A673 (cell line): ENCODE data around the gene MAPK8IP3.

ENCODE experiments used
- CTCF ChIP-seq: fragments of 300-800, 200-600 bp; sonication (generic); conservative IDR thresholded peaks from 2 replicates; pipeline ENCODE4 v1.5.1; 2017; ENCODE audit warnings: low read depth, mild to moderate bottlenecking, antibody characterized with exemption, low read length, moderate library complexity, mixed read lengths
- EZH2 ChIP-seq: fragments of 200-600 bp; sonication (generic); IDR thresholded peaks from 2 replicates; pipeline ENCODE4 v1.6.1; 2017; ENCODE audit warnings: borderline replicate concordance, low read depth, mild to moderate bottlenecking, mixed read lengths, antibody characterized with exemption, low read length; ENCODE audit not compliant: poor library complexity, severe bottlenecking

- TF ChIP-seq CTCF: no peak
- no peak for TF ChIP-seq EZH2
Measured at GRCh38 chr16:1708083-1708767, 2.2 kb downstream of the MAPK8IP3 start.
